Right lobe of liver (tissue), 4 donors: ENCODE results near the gene ARHGAP15.

ENCODE experiments used
- POLR2A ChIP-seq: fragments of 450-650 bp; IDR thresholded peaks from one replicate; pipeline ENCODE4 v1.6.1; 2017; ENCODE audit warnings: antibody characterized with exemption, mild to moderate bottlenecking
- TF ChIP-seq, protein P1 (sequence below), 4 donors: fragments of 200-600 bp in 3 of 4; fragments of 450-650 bp in 1 of 4; IDR thresholded peaks; one replicate each; pipeline versions ENCODE4 v1.5.1 to v1.8.0; 2016 to 2022; ENCODE audit warnings: antibody characterized with exemption in 4 of 4, mild to moderate bottlenecking in 2 of 4
- donor health status: DM: no; HTN: no; CAD: no.
- donor health status: DM: no; HTN: no; CAD: no.
- donor health status: DM: no; HTN: yes; CAD: no.

DNA sequence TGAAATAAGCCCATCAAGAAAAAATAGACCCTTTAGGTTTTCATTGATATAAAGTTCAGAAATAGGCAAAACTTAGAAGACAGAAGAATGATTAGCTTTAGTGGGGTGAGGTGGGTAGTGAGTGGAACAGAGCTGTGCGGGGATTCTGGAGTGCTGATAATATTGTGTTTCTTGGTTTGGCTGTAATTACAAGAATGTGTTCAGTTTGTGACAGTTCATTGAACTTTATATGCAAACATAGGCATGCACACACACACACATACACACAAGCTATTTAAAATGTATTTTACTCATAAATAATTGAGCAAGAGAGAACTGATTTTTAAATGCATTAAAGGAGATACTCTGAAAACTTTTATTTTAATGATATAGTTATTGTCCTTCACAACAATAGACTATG is 17.1 kb downstream of the ARHGAP15 start:
- TF ChIP-seq, protein P1, sequence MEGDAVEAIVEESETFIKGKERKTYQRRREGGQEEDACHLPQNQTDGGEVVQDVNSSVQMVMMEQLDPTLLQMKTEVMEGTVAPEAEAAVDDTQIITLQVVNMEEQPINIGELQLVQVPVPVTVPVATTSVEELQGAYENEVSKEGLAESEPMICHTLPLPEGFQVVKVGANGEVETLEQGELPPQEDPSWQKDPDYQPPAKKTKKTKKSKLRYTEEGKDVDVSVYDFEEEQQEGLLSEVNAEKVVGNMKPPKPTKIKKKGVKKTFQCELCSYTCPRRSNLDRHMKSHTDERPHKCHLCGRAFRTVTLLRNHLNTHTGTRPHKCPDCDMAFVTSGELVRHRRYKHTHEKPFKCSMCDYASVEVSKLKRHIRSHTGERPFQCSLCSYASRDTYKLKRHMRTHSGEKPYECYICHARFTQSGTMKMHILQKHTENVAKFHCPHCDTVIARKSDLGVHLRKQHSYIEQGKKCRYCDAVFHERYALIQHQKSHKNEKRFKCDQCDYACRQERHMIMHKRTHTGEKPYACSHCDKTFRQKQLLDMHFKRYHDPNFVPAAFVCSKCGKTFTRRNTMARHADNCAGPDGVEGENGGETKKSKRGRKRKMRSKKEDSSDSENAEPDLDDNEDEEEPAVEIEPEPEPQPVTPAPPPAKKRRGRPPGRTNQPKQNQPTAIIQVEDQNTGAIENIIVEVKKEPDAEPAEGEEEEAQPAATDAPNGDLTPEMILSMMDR (IDR thresholded peaks at IDR 0.05) = no peak
- no peak for TF ChIP-seq POLR2A
